GM23338 (cell line): Measurements from ENCODE around the gene TSSC4. TPM values are rescaled to one million over a fixed set of nuclear protein-coding genes. Genes with fewer than 3 reads are reported as not detected.

ENCODE experiments used
- ATAC-seq: fragments of 200-7000 bp; cut with Tn5 transposase; 3 replicates; pipeline ENCODE4 v1.9.1; 2020
- DNase-seq: peaks from one replicate; pipeline ENCODE4 v3.0.0-alpha.2; 2015; ENCODE audit warnings: low spot score
- H2AFZ ChIP-seq: fragments of 200-600 bp; sonication (generic); 2 replicates; pipeline ENCODE4 v1.8.0; 2016; ENCODE audit warnings: antibody characterized with exemption, mild to moderate bottlenecking, moderate library complexity
- H3F3A ChIP-seq: fragments of 200-600 bp; sonication (generic); replicated peaks from 2 replicates; pipeline ENCODE4 v1.8.0; 2017; ENCODE audit warnings: antibody characterized with exemption, mixed run types, low read depth
- H3K27ac ChIP-seq: fragments of 200-600 bp; sonication (generic); 2 replicates; pipeline ENCODE4 v1.6.1; 2016; ENCODE audit warnings: low read depth
- H3K27me3 ChIP-seq: fragments of 200-600 bp; sonication (generic); 2 replicates; pipeline ENCODE4 v1.8.0; 2016; ENCODE audit warnings: mild to moderate bottlenecking, mixed run types, moderate library complexity; ENCODE audit not compliant: insufficient read depth
- H3K36me3 ChIP-seq: fragments of 200-600 bp; sonication (generic); 2 replicates; pipeline ENCODE4 v1.8.0; 2016; ENCODE audit warnings: mild to moderate bottlenecking; ENCODE audit not compliant: insufficient read depth
- H3K4me1 ChIP-seq: fragments of 200-600 bp; sonication (generic); 2 replicates; pipeline ENCODE4 v1.8.0; 2016; ENCODE audit warnings: mild to moderate bottlenecking, moderate library complexity; ENCODE audit not compliant: insufficient read depth
- H3K4me2 ChIP-seq: fragments of 200-600 bp; sonication (generic); 2 replicates; pipeline ENCODE4 v1.7.1; 2017; ENCODE audit warnings: mixed run types
- H3K4me3 ChIP-seq: fragments of 200-600 bp; sonication (generic); 2 replicates; pipeline ENCODE4 v1.6.1; 2016; ENCODE audit warnings: mixed run types
- H3K79me2 ChIP-seq: fragments of 200-600 bp; sonication (generic); replicated peaks from 2 replicates; pipeline ENCODE4 v1.8.0; 2017; ENCODE audit warnings: mild to moderate bottlenecking; ENCODE audit not compliant: insufficient read depth
- H3K9me2 ChIP-seq: fragments of 200-600 bp; sonication (generic); 2 replicates; pipeline ENCODE4 v1.8.0; 2017; ENCODE audit not compliant: insufficient read depth
- H4K20me1 ChIP-seq: fragments of 200-600 bp; sonication (generic); replicated peaks from 2 replicates; pipeline ENCODE4 v1.8.0; 2017; ENCODE audit warnings: mild to moderate bottlenecking; ENCODE audit not compliant: insufficient read depth
- H3K27ac Mint-ChIP-seq: 2 replicates; pipeline ENCODE4 v1.8.0; 2020; ENCODE audit warnings: inconsistent platforms, mild to moderate bottlenecking, moderate library complexity, mixed read lengths
- H3K27me3 Mint-ChIP-seq: 3 replicates; pipeline ENCODE4 v1.8.0; 2022; ENCODE audit warnings: low read depth, mild to moderate bottlenecking, moderate library complexity, mixed read lengths, inconsistent platforms; ENCODE audit not compliant: insufficient read depth, poor library complexity
- H3K36me3 Mint-ChIP-seq: 3 replicates; pipeline ENCODE4 v1.8.0; 2021; ENCODE audit warnings: low read depth, mild to moderate bottlenecking, inconsistent platforms, moderate library complexity, mixed read lengths
- H3K4me1 Mint-ChIP-seq: 3 replicates; pipeline ENCODE4 v1.8.0; 2020; ENCODE audit warnings: mild to moderate bottlenecking, inconsistent platforms, mixed read lengths
- H3K4me3 Mint-ChIP-seq: 3 replicates; pipeline ENCODE4 v1.8.0; 2021; ENCODE audit warnings: moderate library complexity, mild to moderate bottlenecking, inconsistent platforms, mixed read lengths
- H3K9me3 Mint-ChIP-seq: 3 replicates; pipeline ENCODE4 v1.8.0; 2020; ENCODE audit warnings: moderate library complexity, mild to moderate bottlenecking, inconsistent platforms, mixed read lengths
- CREB1 ChIP-seq: fragments of 250-450 bp; sonication (Bioruptor Pico); IDR thresholded peaks from 2 replicates; pipeline ENCODE4 v1.5.0; 2020; ENCODE audit warnings: low read depth, mild to moderate bottlenecking, moderate library complexity
- EZH2 ChIP-seq: fragments of 200-600 bp; sonication (generic); IDR thresholded peaks from one replicate; pipeline ENCODE4 v1.8.0; 2017; ENCODE audit warnings: antibody characterized with exemption, mild to moderate bottlenecking, low read depth; ENCODE audit not compliant: unreplicated experiment
- EZH2phosphoT487 ChIP-seq: fragments of 200-600 bp; sonication (generic); IDR thresholded peaks from one replicate; pipeline ENCODE4 v1.8.1; 2018; ENCODE audit warnings: antibody characterized with exemption; ENCODE audit not compliant: unreplicated experiment
- NANOG ChIP-seq: IDR thresholded peaks from 2 replicates; pipeline ENCODE4 v1.6.1; 2016; ENCODE audit warnings: antibody characterized with exemption, borderline replicate concordance
- POLR2AphosphoS5 ChIP-seq: IDR thresholded peaks from 2 replicates; pipeline ENCODE4 v1.6.1; 2016; ENCODE audit warnings: antibody characterized with exemption, low read depth
- REST ChIP-seq: IDR thresholded peaks from one replicate; pipeline ENCODE4 v1.6.1; 2018; ENCODE audit warnings: antibody characterized with exemption; ENCODE audit not compliant: unreplicated experiment
- STAT1 ChIP-seq: IDR thresholded peaks from one replicate; pipeline ENCODE4 v1.6.1; 2016; ENCODE audit warnings: antibody characterized with exemption; ENCODE audit not compliant: unreplicated experiment
- ZNF114 ChIP-seq: fragments of 250-450 bp; sonication (Bioruptor Pico); IDR thresholded peaks from 2 replicates; pipeline ENCODE4 v1.5.0; 2020; ENCODE audit warnings: mild to moderate bottlenecking, moderate library complexity
- ZNF331 ChIP-seq: fragments of 250-450 bp; sonication (Bioruptor Pico); IDR thresholded peaks from 2 replicates; pipeline ENCODE4 v1.5.0; 2020; ENCODE audit warnings: low read depth, mild to moderate bottlenecking, moderate library complexity
- polyA plus RNA-seq: library from polyadenylated mRNA; unstranded; fragments of >200 nt; fragmentation: Nextera tagmentation; extraction: Ambion mirVana; gene quantifications from 2 replicates; pipeline ENCODE4 v1.2.1, GENCODE V29; 2016
- total RNA-seq: library from RNA; depleted of rRNA; stranded (reverse); fragments of >200 nt; shearing (Covaris generic); gene quantifications from 2 replicates; pipeline ENCODE4 v1.2.3, GENCODE V29; 2014
- TF ChIP-seq, protein P1 (sequence below), 2 experiments: fragments of 200-600 bp in 1 of 2; sonication (generic) in 1 of 2; conservative IDR thresholded peaks; 2 replicates each; pipeline versions ENCODE4 v1.5.1 to v1.6.1; 2016 to 2017; ENCODE audit warnings: antibody characterized with exemption in 2 of 2, low read depth in 2 of 2, mild to moderate bottlenecking in 2 of 2, moderate library complexity in 1 of 2
- TF ChIP-seq, protein P2 (sequence below): fragments of 250-450 bp; sonication (Bioruptor Pico); IDR thresholded peaks from 2 replicates; pipeline ENCODE4 v1.5.0; 2020; ENCODE audit warnings: mild to moderate bottlenecking, moderate library complexity
- TF ChIP-seq, protein P3 (sequence below): IDR thresholded peaks from 2 replicates; pipeline ENCODE4 v1.6.1; 2016; ENCODE audit warnings: antibody characterized with exemption

Gene TSSC4
- total and polyA plus RNA-seq, 2 experiments from 2014 or later, result 27.5 to 44.3 TPM

- Mint-ChIP-seq H3K9me3 (no peaks in the 10 kb centered on the region), H3K4me3 (no peak overlapping the region), H3K4me1 (no peaks in the 10 kb centered on the region; the same call in 2 of the 3 replicates), H3K27ac (no peak overlapping the region), H3K27me3 (peaks cover 49% of the 10 kb centered on the region), H3K36me3 (no peaks in the 10 kb centered on the region)
- DNase-seq (no peak), ATAC-seq (no peak)
- Histone ChIP-seq H3K27ac (no peak overlapping the region), H3K4me2 (no peak overlapping the region), H3F3A (no peaks in the 10 kb centered on the region), H4K20me1 (no peaks in the 10 kb centered on the region), H3K79me2 (no peaks in the 10 kb centered on the region), H3K27me3 (peaks cover 42% of the 10 kb centered on the region), H3K36me3 (no peaks in the 10 kb centered on the region), H3K4me3 (no peak overlapping the region), H3K9me2 (no peaks in the 10 kb centered on the region), H3K4me1 (no peaks in the 10 kb centered on the region; the same call in 1 of the 2 replicates), H2AFZ (no peak overlapping the region)
- TF ChIP-seq POLR2AphosphoS5 (no peak), NANOG (no peak), REST (no peak), ZNF331 (CRISPR knock-in tag) (no peak), EZH2 (no peak), EZH2phosphoT487 (no peak), CREB1 (no peak), STAT1 (no peak), ZNF114 (no peak)
- TF ChIP-seq, protein P1, sequence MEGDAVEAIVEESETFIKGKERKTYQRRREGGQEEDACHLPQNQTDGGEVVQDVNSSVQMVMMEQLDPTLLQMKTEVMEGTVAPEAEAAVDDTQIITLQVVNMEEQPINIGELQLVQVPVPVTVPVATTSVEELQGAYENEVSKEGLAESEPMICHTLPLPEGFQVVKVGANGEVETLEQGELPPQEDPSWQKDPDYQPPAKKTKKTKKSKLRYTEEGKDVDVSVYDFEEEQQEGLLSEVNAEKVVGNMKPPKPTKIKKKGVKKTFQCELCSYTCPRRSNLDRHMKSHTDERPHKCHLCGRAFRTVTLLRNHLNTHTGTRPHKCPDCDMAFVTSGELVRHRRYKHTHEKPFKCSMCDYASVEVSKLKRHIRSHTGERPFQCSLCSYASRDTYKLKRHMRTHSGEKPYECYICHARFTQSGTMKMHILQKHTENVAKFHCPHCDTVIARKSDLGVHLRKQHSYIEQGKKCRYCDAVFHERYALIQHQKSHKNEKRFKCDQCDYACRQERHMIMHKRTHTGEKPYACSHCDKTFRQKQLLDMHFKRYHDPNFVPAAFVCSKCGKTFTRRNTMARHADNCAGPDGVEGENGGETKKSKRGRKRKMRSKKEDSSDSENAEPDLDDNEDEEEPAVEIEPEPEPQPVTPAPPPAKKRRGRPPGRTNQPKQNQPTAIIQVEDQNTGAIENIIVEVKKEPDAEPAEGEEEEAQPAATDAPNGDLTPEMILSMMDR (conservative IDR thresholded peaks at IDR 0.05; ENCODE audit: low read depth in 2 of 2), result no peak
- TF ChIP-seq, protein P2, sequence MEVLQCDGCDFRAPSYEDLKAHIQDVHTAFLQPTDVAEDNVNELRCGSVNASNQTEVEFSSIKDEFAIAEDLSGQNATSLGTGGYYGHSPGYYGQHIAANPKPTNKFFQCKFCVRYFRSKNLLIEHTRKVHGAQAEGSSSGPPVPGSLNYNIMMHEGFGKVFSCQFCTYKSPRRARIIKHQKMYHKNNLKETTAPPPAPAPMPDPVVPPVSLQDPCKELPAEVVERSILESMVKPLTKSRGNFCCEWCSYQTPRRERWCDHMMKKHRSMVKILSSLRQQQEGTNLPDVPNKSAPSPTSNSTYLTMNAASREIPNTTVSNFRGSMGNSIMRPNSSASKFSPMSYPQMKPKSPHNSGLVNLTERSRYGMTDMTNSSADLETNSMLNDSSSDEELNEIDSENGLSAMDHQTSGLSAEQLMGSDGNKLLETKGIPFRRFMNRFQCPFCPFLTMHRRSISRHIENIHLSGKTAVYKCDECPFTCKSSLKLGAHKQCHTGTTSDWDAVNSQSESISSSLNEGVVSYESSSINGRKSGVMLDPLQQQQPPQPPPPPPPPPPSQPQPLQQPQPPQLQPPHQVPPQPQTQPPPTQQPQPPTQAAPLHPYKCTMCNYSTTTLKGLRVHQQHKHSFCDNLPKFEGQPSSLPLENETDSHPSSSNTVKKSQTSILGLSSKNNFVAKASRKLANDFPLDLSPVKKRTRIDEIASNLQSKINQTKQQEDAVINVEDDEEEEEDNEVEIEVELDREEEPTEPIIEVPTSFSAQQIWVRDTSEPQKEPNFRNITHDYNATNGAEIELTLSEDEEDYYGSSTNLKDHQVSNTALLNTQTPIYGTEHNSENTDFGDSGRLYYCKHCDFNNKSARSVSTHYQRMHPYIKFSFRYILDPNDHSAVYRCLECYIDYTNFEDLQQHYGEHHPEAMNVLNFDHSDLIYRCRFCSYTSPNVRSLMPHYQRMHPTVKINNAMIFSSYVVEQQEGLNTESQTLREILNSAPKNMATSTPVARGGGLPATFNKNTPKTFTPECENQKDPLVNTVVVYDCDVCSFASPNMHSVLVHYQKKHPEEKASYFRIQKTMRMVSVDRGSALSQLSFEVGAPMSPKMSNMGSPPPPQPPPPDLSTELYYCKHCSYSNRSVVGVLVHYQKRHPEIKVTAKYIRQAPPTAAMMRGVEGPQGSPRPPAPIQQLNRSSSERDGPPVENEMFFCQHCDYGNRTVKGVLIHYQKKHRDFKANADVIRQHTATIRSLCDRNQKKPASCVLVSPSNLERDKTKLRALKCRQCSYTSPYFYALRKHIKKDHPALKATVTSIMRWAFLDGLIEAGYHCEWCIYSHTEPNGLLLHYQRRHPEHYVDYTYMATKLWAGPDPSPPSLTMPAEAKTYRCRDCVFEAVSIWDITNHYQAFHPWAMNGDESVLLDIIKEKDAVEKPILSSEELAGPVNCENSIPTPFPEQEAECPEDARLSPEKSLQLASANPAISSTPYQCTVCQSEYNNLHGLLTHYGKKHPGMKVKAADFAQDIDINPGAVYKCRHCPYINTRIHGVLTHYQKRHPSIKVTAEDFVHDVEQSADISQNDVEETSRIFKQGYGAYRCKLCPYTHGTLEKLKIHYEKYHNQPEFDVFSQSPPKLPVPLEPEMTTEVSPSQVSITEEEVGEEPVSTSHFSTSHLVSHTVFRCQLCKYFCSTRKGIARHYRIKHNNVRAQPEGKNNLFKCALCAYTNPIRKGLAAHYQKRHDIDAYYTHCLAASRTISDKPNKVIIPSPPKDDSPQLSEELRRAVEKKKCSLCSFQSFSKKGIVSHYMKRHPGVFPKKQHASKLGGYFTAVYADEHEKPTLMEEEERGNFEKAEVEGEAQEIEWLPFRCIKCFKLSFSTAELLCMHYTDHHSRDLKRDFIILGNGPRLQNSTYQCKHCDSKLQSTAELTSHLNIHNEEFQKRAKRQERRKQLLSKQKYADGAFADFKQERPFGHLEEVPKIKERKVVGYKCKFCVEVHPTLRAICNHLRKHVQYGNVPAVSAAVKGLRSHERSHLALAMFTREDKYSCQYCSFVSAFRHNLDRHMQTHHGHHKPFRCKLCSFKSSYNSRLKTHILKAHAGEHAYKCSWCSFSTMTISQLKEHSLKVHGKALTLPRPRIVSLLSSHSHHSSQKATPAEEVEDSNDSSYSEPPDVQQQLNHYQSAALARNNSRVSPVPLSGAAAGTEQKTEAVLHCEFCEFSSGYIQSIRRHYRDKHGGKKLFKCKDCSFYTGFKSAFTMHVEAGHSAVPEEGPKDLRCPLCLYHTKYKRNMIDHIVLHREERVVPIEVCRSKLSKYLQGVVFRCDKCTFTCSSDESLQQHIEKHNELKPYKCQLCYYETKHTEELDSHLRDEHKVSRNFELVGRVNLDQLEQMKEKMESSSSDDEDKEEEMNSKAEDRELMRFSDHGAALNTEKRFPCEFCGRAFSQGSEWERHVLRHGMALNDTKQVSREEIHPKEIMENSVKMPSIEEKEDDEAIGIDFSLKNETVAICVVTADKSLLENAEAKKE (CRISPR knock-in tag), result no peak
- TF ChIP-seq, protein P3, sequence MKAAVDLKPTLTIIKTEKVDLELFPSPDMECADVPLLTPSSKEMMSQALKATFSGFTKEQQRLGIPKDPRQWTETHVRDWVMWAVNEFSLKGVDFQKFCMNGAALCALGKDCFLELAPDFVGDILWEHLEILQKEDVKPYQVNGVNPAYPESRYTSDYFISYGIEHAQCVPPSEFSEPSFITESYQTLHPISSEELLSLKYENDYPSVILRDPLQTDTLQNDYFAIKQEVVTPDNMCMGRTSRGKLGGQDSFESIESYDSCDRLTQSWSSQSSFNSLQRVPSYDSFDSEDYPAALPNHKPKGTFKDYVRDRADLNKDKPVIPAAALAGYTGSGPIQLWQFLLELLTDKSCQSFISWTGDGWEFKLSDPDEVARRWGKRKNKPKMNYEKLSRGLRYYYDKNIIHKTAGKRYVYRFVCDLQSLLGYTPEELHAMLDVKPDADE, result no peak
Measured at GRCh38 chr11:2441171-2441570, 40.6 kb downstream of the TSSC4 start.
